DMS 273 treated with DMSO at 0.1 percent for 48 hours (cell line): ENCODE measurements around the gene MGAT5B.
A peak's percentile ranks its signal among the peaks of the same experiment; 100 is the strongest.

ENCODE experiments used
- DNase-seq: peaks from one replicate; lab custom pipeline; 2025; lab: John Stamatoyannopoulos, UW

Gene MGAT5B

GRCh38 chr17:76905836-76906235 lies 37.6 kb downstream of the MGAT5B start:
- DNase-seq: no peak

GRCh38 chr17:76906463-76906862 lies 38.3 kb downstream of the MGAT5B start:
- no peak for DNase-seq

- no peak for DNase-seq
These were observed 39.1 kb downstream of the MGAT5B start for GRCh38 chr17:76907352-76907751.

GRCh38 chr17:76909971-76910760 lies 42.0 kb downstream of the MGAT5B start:
- DNase-seq: no peak

GRCh38 chr17:76911299-76912017 lies 43.3 kb downstream of the MGAT5B start:
- DNase-seq: peak; percentile 39

DNA sequence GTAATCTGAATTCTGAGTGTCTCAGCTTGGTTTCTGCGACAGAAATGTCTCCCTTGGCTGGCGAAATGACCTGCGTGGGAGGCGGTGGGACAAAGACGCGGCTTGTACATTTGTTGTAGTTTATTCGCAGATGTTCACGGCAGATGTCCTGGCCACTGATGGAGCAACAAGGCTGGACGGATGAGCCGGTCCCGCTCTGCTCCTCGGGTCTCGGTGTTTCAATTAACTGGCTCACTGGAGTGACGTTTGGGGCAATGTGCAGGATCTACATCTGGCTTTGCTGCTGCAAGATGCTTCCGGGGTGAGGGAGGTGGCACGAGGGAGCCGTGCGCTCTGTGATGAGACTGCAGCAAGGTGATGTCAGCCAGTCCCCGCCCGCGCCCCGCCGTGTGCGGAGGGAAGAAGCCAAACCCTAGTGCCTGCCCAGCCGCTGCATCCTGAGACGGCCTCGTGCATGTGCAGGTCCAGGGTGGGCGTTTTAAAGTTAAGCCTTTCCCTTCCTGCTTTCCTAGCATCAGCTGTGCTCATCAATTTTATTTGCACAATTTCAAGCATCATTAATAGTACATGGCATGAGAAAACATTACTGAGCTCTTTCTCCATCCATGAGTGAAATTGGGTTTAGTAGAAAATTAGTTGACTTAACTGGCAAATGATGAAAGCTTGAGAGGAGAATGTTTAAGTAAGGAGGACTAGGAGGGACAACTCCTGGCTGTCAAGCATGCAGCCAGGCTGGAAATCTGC lies 44.4 kb downstream of the MGAT5B start:
- no peak for DNase-seq

- no peak for DNase-seq
These were observed 46.7 kb downstream of the MGAT5B start for GRCh38 chr17:76914937-76915336.

- DNase-seq: no peak
These were observed 47.8 kb downstream of the MGAT5B start for GRCh38 chr17:76915840-76916510.

GRCh38 chr17:76917829-76918228 lies 49.6 kb downstream of the MGAT5B start:
- DNase-seq: no peak

DNA sequence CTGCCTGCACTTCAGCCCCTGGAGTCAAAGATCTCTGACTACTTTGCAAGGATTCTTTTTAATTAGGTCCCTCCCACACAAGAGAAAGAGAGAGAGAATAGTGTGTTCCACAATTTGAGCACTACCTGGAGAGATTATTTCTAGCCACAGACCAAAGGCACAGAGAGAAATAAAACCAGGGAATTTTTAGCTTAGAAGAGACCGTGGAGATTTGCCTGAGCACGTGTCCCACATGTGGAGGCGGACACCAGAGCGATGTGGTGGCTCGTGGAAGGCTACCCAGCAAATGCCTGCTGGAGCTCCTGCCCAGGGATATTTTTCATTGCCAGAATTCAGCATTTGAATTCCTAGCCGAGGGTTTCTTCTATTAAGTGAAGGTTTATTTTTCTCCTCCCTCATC lies 50.6 kb downstream of the MGAT5B start:
- DNase-seq: no peak

- DNase-seq: no peak
These were observed 52.3 kb downstream of the MGAT5B start for GRCh38 chr17:76920364-76921139.

DNA sequence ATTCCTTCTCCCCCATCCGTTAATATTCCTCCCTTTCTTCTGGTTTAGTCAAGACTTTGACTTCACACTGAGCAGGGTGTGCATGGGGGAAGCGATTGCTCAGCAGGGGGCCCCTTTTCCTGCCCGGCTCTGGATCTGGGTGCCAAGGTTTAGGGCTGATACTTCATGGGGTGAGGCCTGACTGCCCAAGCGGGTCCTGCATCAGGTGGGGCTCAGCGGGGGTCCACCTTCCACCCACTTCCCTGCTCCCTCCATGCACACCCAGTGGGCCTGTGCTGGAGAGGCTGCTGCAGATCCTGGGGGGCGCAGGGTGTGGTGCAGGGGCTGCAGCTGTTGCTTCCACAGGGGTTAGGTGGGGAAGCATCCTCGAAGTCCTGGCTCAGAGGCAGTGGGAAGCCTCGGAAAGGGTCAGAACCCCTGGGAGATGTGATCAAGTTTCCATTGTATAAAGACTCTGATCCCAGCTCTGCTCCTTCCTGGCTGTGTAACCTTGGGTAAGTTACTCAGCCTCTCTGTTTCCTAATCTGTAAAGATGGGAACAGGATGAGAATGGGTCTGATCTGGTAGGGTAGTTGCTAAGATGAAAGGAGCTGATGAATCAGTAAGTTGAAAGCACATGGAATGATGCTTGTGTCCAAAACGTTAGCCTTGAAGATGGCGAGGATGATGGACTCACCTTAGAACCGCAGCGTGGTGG lies 53.3 kb downstream of the MGAT5B start:
- DNase-seq: no peak

GRCh38 chr17:76922084-76922483 lies 53.9 kb downstream of the MGAT5B start:
- DNase-seq: no peak

GRCh38 chr17:76922967-76923366 lies 54.8 kb downstream of the MGAT5B start:
- no peak for DNase-seq

DNA sequence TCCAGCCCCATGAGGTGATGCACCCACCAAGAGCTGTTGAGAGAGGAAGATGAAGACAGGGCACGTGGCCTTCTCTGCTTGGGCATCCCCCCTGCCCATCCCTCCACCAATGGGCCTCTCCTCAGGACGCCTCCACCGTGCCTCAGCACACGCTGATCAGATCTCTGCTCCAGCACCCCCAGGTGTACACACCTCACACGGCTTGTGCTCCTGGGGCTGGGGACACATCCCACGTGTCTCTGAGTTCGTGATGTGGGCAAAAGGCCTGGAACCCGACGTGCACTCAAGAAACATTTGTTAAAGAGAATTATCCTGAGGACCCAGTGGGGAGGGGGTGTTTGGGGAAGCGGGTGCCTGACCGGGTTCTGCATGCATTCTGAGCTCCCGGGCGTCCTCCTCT lies 55.3 kb downstream of the MGAT5B start:
- DNase-seq: no peak

GRCh38 chr17:76924345-76925342 lies 56.4 kb downstream of the MGAT5B start:
- DNase-seq: no peak

DNA sequence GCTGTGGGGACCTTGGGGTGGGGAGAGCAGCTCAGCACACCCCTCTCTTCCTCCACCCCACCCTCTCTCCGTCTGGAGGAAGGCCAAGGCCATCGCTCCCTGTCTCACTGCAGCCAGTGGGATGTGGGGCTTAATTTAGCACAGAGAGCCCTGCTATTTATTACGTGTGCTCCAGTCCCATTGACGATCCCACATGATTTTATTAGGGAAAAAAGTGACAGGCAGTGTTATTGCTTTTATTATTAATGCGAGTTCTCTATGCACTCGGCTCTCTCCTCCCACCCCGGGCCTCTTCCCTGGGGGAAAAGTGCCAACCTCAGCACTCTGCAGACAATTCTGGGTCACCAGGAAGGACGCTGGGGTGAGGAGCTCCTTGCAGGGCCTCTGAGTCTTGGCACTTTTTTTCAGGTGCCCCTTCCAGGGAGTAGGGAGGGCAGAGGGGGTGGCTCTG lies 57.3 kb downstream of the MGAT5B start:
- DNase-seq: no peak

DNA sequence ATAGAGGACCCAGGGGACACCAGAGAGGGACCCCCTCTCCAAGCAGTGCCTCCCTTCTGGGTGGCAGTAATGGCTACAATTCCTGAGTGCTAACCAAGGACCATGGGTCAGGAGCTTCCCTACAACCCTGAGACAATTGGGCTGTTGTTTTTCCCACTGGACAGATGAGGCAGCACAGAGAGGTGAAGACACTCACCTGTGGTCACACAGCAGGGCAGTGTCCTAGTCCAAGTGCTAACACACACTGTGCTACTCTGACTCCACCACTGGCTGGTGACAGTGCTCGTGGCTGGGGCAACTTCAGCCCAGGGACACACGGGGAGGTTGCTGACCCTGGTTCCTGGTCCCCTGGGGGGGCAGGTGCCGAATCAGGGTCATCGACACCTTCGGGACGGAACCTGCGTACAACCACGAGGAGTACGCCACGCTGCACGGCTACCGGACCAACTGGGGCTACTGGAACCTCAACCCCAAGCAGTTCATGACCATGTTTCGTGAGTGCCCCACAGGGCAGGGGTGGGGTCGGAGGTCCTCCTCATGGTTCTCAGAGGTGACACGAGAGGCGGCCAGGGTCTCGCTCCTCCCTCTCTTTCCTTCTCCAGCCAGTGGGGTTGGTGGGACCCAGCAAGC lies 58.1 kb downstream of the MGAT5B start:
- DNase-seq: no peak

GRCh38 chr17:76927577-76927976 lies 59.4 kb downstream of the MGAT5B start:
- DNase-seq: no peak
